Neural cell (in vitro differentiated cells): ENCODE measurements around the gene ERI2. TPM values are rescaled to one million over a fixed set of nuclear protein-coding genes. Genes with fewer than 3 reads are reported as not detected.

Experiments used
- H2AFZ ChIP-seq: fragments of 200-600, 300-800 bp; sonication (generic), shearing (Covaris generic); 2 replicates; pipeline ENCODE4 v1.6.0; 2014; ENCODE audit warnings: low read depth, mild to moderate bottlenecking, antibody characterized with exemption, low read length, moderate library complexity
- H3F3A ChIP-seq: fragments of 200-600 bp; shearing (Covaris generic); 2 replicates; pipeline ENCODE4 v1.6.1; 2016; ENCODE audit warnings: mild to moderate bottlenecking, moderate library complexity, mixed read lengths, antibody characterized with exemption, low read length; ENCODE audit not compliant: insufficient read depth, poor library complexity, severe bottlenecking
- H3K27ac ChIP-seq: fragments of 200-600, 300-800 bp; sonication (generic), shearing (Covaris generic); 2 replicates; pipeline ENCODE4 v1.5.1; 2014; ENCODE audit warnings: mild to moderate bottlenecking, low read length, moderate library complexity
- H3K27me3 ChIP-seq: fragments of 300-800, 200-600 bp; sonication (generic), shearing (Covaris generic); 2 replicates; pipeline ENCODE4 v1.6.0; 2014; ENCODE audit warnings: mild to moderate bottlenecking, low read depth, low read length, moderate library complexity; ENCODE audit not compliant: insufficient read depth
- H3K36me3 ChIP-seq: fragments of 300-800, 200-600 bp; sonication (generic), shearing (Covaris generic); 2 replicates; pipeline ENCODE4 v1.5.1; 2014; ENCODE audit warnings: mild to moderate bottlenecking, antibody characterized with exemption, low read length, moderate library complexity; ENCODE audit not compliant: insufficient read depth
- H3K4me2 ChIP-seq: fragments of 300-800, 200-600 bp; sonication (generic), shearing (Covaris generic); 2 replicates; pipeline ENCODE4 v1.6.0; 2014; ENCODE audit warnings: mild to moderate bottlenecking, low read length
- H3K4me3 ChIP-seq: fragments of 300-800, 200-600 bp; sonication (generic), shearing (Covaris generic); 2 replicates; pipeline ENCODE4 v1.5.1; 2014; ENCODE audit warnings: mild to moderate bottlenecking, low read length, moderate library complexity
- H3K79me2 ChIP-seq: fragments of 200-600 bp; shearing (Covaris generic); replicated peaks from 2 replicates; pipeline ENCODE4 v1.6.0; 2014; ENCODE audit warnings: mild to moderate bottlenecking, low read length, moderate library complexity; ENCODE audit not compliant: insufficient read depth
- H3K9ac ChIP-seq: fragments of 300-800, 200-600 bp; sonication (generic), shearing (Covaris generic); 2 replicates; pipeline ENCODE4 v1.6.1; 2016; ENCODE audit warnings: mild to moderate bottlenecking, low read length, mixed read lengths
- H3K9me2 ChIP-seq: fragments of 200-600 bp; shearing (Covaris generic); 2 replicates; pipeline ENCODE4 v1.6.1; 2016; ENCODE audit warnings: mild to moderate bottlenecking, low read length, mixed read lengths; ENCODE audit not compliant: insufficient read depth
- H3K9me3 ChIP-seq: fragments of 200-600, 300-800 bp; sonication (generic), shearing (Covaris generic); 2 replicates; pipeline ENCODE4 v1.6.1; 2016; ENCODE audit warnings: mild to moderate bottlenecking, mixed run types, low read length, moderate library complexity, mixed read lengths
- H4K20me1 ChIP-seq: fragments of 200-600 bp; shearing (Covaris generic); 2 replicates; pipeline ENCODE4 v1.6.1; 2016; ENCODE audit warnings: mild to moderate bottlenecking, mixed run types; ENCODE audit not compliant: insufficient read depth
- EP300 ChIP-seq: fragments of 450-650 bp; conservative IDR thresholded peaks from 2 replicates; pipeline ENCODE4 v1.6.1; 2014; ENCODE audit warnings: antibody characterized with exemption, mild to moderate bottlenecking, moderate library complexity; ENCODE audit not compliant: poor library complexity, severe bottlenecking
- EZH2 ChIP-seq: fragments of 200-600, 300-800 bp; shearing (Covaris generic), sonication (generic); IDR thresholded peaks from 2 replicates; pipeline ENCODE4 v1.6.1; 2014; ENCODE audit warnings: antibody characterized with exemption, low read length, borderline replicate concordance, mild to moderate bottlenecking; ENCODE audit not compliant: insufficient read depth, poor library complexity, severe bottlenecking
- MXI1 ChIP-seq: fragments of 450-650 bp; conservative IDR thresholded peaks from 2 replicates; pipeline ENCODE4 v1.6.1; 2014; ENCODE audit warnings: antibody characterized with exemption, mild to moderate bottlenecking; ENCODE audit not compliant: poor library complexity, severe bottlenecking
- POLR2AphosphoS5 ChIP-seq: IDR thresholded peaks from 2 replicates; pipeline ENCODE4 v1.6.1; 2012
- RAD21 ChIP-seq: fragments of 450-650 bp; conservative IDR thresholded peaks from 2 replicates; pipeline ENCODE4 v1.6.1; 2014; ENCODE audit warnings: antibody characterized with exemption, mild to moderate bottlenecking, moderate library complexity
- SMC3 ChIP-seq: fragments of 450-650 bp; conservative IDR thresholded peaks from 2 replicates; pipeline ENCODE4 v1.6.1; 2014; ENCODE audit warnings: antibody characterized with exemption, mild to moderate bottlenecking, moderate library complexity; ENCODE audit not compliant: poor library complexity
- TAF1 ChIP-seq: IDR thresholded peaks from 2 replicates; pipeline ENCODE4 v1.6.1; 2012; ENCODE audit warnings: low read depth
- polyA plus RNA-seq: library from polyadenylated mRNA; depleted of rRNA; stranded (reverse); fragments of >200 nt; gene quantifications from 2 replicates; pipeline ENCODE4 v1.2.3, GENCODE V29; 2014
- TF ChIP-seq, protein P1 (sequence below): IDR thresholded peaks from 2 replicates; pipeline ENCODE4 v1.6.1; 2012; ENCODE audit warnings: borderline replicate concordance
- TF ChIP-seq, protein P2 (sequence below): fragments of 450-650 bp; IDR thresholded peaks from 2 replicates; pipeline ENCODE4 v1.5.1; 2014; ENCODE audit warnings: antibody characterized with exemption, mild to moderate bottlenecking, moderate library complexity; ENCODE audit not compliant: poor library complexity, severe bottlenecking

The ERI2 gene
- polyA plus RNA-seq, 1 donor from 2014 or later, result 46.9 TPM

DNA sequence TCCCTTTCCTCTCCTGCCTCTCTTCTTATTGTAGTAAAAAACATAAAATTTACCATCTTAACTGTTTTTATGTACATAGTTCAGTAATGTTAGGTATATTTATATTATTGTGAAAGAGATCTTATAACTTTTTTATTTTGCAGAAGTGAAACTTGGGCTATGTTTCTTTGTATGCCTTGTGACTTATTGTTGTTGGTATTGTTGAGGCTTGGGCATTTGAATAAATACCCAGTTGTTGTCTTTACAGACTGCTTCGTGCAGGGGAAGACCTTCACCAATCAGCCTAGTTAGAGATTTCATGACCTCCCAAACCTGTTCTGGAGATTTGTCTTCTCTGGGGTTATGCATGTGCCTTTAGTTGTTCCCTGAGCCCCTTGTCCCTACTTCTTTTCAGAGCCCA, 32.0 kb upstream of the ERI2 start (continued):
- no peak for TF ChIP-seq MXI1

DNA sequence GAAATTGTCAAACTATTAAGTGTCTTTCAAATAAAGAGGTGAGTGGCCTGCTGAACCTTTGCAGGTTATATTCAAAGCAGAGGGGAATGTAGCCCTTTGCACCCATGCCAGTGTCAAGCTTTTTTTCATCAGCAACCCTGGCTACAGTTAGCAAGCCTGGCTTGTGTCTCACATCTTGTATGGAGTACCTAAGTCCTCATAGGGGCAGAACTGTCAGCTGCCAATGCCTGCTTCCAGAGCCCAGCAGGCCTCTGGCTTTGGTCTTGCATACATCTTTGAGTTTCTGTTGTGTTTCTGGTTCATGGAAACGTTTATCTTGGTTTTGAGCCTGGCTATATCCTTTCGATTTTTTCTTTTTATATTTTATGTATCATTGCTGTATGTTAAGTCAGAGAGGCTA, 26.8 kb upstream of the ERI2 start:
- H3K27me3 ChIP-seq, result no peaks in the 10 kb centered on the region
- no peaks in the 10 kb centered on the region for H3K36me3 ChIP-seq
- H3K79me2 ChIP-seq, result no peaks in the 10 kb centered on the region
- H3K4me2 ChIP-seq, result no peak overlapping the region
- H3K4me3 ChIP-seq, result no peak overlapping the region
- H2AFZ ChIP-seq, result no peak overlapping the region
- H4K20me1 ChIP-seq, result no peaks in the 10 kb centered on the region
- H3K9me3 ChIP-seq, result no peaks in the 10 kb centered on the region
- TF ChIP-seq MXI1, result no peak
- no peak for TF ChIP-seq EZH2
- TF ChIP-seq, protein P1, sequence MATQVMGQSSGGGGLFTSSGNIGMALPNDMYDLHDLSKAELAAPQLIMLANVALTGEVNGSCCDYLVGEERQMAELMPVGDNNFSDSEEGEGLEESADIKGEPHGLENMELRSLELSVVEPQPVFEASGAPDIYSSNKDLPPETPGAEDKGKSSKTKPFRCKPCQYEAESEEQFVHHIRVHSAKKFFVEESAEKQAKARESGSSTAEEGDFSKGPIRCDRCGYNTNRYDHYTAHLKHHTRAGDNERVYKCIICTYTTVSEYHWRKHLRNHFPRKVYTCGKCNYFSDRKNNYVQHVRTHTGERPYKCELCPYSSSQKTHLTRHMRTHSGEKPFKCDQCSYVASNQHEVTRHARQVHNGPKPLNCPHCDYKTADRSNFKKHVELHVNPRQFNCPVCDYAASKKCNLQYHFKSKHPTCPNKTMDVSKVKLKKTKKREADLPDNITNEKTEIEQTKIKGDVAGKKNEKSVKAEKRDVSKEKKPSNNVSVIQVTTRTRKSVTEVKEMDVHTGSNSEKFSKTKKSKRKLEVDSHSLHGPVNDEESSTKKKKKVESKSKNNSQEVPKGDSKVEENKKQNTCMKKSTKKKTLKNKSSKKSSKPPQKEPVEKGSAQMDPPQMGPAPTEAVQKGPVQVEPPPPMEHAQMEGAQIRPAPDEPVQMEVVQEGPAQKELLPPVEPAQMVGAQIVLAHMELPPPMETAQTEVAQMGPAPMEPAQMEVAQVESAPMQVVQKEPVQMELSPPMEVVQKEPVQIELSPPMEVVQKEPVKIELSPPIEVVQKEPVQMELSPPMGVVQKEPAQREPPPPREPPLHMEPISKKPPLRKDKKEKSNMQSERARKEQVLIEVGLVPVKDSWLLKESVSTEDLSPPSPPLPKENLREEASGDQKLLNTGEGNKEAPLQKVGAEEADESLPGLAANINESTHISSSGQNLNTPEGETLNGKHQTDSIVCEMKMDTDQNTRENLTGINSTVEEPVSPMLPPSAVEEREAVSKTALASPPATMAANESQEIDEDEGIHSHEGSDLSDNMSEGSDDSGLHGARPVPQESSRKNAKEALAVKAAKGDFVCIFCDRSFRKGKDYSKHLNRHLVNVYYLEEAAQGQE, result no peak
- TF ChIP-seq EP300, result no peak
- TF ChIP-seq TAF1, result no peak
- TF ChIP-seq RAD21, result no peak
- no peak for TF ChIP-seq SMC3
- TF ChIP-seq POLR2AphosphoS5, result no peak
- TF ChIP-seq, protein P2, sequence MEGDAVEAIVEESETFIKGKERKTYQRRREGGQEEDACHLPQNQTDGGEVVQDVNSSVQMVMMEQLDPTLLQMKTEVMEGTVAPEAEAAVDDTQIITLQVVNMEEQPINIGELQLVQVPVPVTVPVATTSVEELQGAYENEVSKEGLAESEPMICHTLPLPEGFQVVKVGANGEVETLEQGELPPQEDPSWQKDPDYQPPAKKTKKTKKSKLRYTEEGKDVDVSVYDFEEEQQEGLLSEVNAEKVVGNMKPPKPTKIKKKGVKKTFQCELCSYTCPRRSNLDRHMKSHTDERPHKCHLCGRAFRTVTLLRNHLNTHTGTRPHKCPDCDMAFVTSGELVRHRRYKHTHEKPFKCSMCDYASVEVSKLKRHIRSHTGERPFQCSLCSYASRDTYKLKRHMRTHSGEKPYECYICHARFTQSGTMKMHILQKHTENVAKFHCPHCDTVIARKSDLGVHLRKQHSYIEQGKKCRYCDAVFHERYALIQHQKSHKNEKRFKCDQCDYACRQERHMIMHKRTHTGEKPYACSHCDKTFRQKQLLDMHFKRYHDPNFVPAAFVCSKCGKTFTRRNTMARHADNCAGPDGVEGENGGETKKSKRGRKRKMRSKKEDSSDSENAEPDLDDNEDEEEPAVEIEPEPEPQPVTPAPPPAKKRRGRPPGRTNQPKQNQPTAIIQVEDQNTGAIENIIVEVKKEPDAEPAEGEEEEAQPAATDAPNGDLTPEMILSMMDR, result no peak
- H3K27ac ChIP-seq, result no peak overlapping the region
- no peaks in the 10 kb centered on the region for H3K9me2 ChIP-seq
- H3K9ac ChIP-seq, result no peak overlapping the region
- H3F3A ChIP-seq, result no peaks in the 10 kb centered on the region

DNA sequence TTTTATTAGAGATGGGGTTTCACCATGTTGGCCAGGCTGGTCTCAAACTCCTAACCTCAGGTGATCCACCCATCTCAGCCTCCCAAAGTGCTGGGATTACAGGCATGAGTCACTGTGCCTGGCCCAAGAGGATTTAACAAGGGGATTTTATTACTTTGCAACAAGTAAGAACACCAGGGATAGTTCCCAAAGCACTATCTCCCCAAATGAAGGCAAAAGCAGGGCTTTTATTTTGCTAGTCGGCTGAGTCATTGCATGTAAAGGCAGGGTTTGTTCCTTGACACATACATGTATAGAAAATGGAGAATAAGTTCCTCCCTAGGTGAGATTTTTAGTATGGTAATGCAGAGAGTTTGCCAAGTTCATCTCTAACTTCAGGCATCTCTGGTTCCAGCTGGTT, 24.1 kb upstream of the ERI2 start:
- no peaks in the 10 kb centered on the region for H3K79me2 ChIP-seq
- no peak overlapping the region for H2AFZ ChIP-seq
- H3K9me3 ChIP-seq, result no peaks in the 10 kb centered on the region
- no peak overlapping the region for H3K4me2 ChIP-seq
- H3K4me3 ChIP-seq, result no peak overlapping the region
- no peak overlapping the region for H3K27ac ChIP-seq
- no peaks in the 10 kb centered on the region for H4K20me1 ChIP-seq
- TF ChIP-seq, protein P1, result no peak
- TF ChIP-seq RAD21 (no peak), EP300 (no peak), EZH2 (no peak), POLR2AphosphoS5 (no peak), MXI1 (no peak), SMC3 (no peak), TAF1 (no peak)
- TF ChIP-seq, protein P2, result no peak
- no peak overlapping the region for H3K9ac ChIP-seq
- H3F3A ChIP-seq, result no peaks in the 10 kb centered on the region
- H3K27me3 ChIP-seq, result no peaks in the 10 kb centered on the region
- H3K36me3 ChIP-seq, result no peaks in the 10 kb centered on the region
- H3K9me2 ChIP-seq, result no peaks in the 10 kb centered on the region
